GM19035 (cell line): Measurements from ENCODE around the gene HACE1.
"Not testable (repeated sequence)": the region's sequence is repeated elsewhere in the genome, so short reads cannot be mapped to it uniquely, and the experiment has no call there.

Experiments
- ATAC-seq: cut with Tn5 transposase; IDR thresholded peaks from one replicate; pipeline ENCODE4 v1.9.1; 2021; ENCODE audit not compliant: unreplicated experiment

HACE1 gene

GRCh38 chr6:104739124-104739523 lies 120.6 kb downstream of the HACE1 start:
- not testable (repeated sequence) for ATAC-seq

GRCh38 chr6:104737567-104737966 lies 122.2 kb downstream of the HACE1 start:
- ATAC-seq = not testable (repeated sequence)

- ATAC-seq = no peak
Measured at GRCh38 chr6:104736545-104736944, 123.2 kb downstream of the HACE1 start.

DNA sequence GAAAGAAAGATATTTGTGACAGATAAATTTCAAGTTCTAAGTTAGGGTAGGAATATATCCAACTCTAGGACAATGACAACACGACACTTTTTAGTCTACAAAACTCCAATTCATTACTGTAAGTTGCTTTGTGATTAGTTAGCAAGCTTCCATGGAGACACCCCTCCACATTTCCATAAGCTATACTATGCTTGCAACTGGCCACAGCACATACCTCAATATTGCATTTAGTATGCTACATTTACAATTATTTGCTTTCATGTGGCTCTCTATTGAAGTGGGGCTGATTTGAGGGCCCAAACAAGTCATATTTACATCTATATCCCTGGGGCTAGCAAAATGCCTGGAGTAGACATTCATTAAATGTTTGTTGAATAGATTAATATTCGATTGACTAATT lies 129.3 kb downstream of the HACE1 start:
- ATAC-seq = no peak

GRCh38 chr6:104729433-104729832 lies 130.3 kb downstream of the HACE1 start:
- no peak for ATAC-seq

DNA sequence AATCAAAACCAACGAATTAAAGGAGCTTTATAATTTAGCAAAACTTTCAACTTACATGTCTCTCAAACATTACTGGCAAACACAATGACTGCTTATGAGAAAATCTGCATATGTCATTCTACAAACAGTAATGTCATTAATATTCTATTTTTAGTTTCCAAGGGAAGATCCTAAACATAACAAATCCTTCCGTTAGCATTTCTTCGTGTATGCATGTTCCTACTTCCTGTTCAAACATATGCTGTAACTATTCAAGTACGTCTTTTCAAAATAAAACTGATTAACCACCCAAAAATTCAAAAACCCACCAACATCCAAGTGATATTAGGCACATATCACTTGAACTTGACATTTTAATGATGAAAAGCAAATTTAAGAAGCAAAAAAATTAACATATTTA lies 131.3 kb downstream of the HACE1 start:
- no peak for ATAC-seq

DNA sequence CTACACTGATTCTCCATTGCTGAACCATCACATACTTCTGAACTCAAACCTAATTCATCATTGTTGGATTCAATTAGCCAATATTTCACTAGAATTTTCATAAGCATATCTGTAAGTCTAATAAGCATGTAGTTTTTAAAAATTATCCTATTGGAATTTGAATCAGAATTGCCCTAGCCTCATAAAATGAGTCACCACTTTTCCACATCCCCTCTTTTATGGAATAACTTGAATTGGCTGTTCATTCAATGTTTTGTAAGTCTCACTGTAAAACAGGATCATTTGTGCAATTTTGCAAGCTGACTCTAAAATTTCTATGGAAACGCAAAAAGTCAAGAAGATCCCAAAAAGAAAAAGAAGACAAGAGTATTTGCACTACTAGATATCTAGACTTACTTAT lies 141.0 kb downstream of the HACE1 start:
- no peak for ATAC-seq

GRCh38 chr6:104716858-104717257 lies 142.9 kb downstream of the HACE1 start:
- ATAC-seq = no peak

DNA sequence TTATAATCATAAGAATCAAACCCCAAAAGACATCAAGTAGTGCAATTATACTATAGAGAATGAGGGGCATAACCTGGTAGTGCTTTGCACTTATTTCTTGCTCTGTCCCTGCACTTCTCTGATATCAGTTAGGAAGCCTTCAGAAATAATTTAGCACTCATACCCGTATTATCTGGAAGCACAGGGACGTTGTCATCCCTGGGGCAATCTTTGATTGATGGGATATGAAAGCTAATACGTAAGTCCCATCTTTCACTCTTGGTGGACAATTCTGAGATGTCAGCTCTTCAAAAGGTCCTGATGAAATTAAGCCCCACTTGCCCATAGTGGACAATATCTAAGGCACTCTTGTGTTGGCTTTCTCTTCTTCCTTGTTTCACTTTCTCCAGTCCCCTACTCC lies 144.9 kb downstream of the HACE1 start:
- no peak for ATAC-seq

DNA sequence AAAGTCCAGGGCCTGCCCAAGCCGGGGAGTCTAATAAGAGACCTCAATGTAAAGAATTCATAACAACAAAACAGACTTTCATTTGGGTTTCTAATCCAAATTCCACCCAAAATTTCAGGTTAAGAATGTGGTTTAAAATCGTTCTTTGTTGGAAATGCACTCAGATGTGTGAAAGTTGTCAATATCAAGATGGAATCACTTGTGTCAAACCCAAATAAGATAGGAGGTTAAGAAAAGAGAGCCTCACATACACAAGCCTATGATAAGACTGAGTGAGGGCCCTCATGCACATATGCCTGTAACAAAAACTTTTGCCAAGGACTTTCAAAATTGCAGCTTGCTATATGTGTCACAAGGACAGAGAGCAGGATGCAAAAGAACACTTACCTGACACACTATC lies 145.7 kb downstream of the HACE1 start:
- ATAC-seq = no peak

DNA sequence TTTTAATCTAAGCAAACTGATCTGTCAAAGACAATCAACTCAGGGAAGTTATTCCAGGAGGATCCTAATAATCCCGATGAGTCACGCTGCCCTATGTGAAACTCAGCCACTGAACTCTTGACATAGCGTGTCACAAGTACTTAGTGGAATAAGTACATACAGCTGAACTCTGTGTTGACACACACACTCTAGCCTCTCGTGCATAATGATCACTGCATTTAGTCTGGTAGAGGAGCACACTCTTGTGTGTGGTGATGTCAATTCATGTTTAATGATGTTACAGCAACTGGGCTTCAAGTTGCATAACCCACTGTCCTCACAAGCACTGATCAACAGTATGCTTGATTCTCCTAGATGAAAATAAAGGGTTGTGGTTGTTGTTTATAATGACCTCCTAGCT lies 148.3 kb downstream of the HACE1 start:
- ATAC-seq = no peak

GRCh38 chr6:104710543-104711335 lies 149.0 kb downstream of the HACE1 start:
- no peak for ATAC-seq

- ATAC-seq = no peak
Measured at GRCh38 chr6:104705916-104706442, 153.7 kb downstream of the HACE1 start.

DNA sequence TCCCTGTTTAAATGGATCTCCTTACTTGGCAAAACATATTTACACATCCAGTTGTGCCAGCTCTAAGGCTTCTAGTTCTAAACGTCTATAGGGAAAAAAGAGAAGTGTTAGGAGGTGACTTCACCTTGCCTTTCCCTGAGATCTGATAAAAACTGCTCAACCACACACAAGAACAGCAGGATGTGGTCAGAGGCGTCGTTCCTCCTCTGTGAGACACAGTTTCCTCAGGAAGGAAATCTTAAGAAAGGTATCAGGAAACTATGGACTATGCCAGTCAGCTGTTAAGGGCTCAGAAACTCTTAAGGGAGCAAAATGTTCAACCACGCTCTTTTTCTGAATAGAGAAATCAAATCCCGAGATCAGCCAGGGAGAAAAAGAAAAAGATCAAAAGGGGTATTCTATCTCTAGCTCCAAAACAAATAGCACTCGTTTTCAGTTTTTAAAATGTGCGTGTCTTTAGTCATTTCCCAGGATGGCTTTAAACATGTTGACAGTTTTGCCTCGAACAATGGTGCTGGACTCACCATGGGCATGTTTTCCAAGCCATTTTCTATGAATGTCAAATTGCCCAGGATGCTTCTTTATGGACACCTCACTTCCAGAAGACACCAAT lies 154.5 kb downstream of the HACE1 start:
- ATAC-seq = no peak

- no peak for ATAC-seq
Measured at GRCh38 chr6:104704191-104704590, 155.5 kb downstream of the HACE1 start.

GRCh38 chr6:104702126-104702841 lies 157.4 kb downstream of the HACE1 start:
- ATAC-seq = no peak

DNA sequence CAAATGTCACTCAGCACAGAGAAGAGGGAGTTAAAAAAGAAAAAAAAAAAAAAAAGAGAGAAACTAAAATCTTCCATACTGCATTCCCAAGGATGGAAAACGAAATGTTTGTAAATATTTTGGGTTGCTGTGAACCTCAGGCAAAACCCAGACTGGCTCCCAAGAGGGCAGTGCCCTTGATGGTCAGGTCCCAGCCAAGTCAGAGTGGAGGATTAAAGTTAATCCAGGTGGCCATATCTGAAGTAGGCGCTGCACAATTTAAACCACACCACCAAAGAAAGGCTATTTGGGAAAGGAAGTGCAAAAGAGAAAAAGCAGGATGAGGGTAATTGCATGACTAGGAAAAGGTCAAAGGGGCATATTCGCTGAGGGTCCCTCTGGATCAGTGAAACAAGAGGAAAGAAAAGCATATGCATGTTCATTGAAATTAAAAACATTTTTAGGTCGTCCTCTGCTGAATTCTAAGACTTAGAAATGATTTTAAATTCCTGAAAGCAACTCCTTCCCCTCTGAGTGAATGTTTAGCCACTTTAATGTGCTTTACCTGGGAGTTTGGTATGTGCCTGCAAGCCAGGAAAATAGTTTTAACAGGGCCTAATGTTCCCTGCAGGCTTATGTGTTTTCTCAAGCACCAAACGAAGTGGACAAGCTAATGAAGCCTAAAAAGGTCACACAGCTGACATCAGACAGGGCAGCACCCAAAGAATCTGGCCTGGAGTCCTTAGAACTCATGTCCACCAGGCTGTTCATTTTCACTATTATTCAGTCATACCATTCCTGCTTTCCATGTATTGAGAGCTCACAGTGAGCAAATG lies 159.1 kb downstream of the HACE1 start:
- ATAC-seq = no peak

- no peak for ATAC-seq
Measured at GRCh38 chr6:104699593-104700329, 160.0 kb downstream of the HACE1 start.

- ATAC-seq = no peak
Measured at GRCh38 chr6:104698979-104699378, 160.7 kb downstream of the HACE1 start.

DNA sequence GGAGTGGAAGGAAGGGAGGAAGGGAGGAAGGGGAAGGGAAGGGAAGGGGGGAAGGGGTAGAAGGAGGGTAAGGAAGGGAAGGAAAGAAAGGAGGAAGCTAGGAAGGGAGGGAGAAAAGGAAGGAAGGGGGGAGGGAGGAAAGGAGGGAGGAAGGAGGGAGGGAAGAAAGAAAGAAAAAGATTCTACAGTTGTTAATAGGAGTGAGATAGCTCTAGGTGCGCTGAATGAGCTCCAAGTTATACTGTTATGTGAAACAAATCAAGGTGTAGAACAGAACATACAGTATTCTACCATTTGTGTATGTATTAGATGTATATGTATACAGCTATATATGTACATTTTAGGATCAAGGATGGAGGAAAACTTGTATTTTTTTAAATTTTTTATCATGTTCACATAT lies 167.7 kb downstream of the HACE1 start:
- no peak for ATAC-seq
